Neural progenitor cell (in vitro differentiated cells): ENCODE data around the gene SPECC1L.

Source experiments
- CTCF ChIP-seq: fragments of 200-600 bp; sonication (generic); IDR thresholded peaks from 2 replicates; pipeline ENCODE4 v1.5.1; 2017; ENCODE audit warnings: antibody characterized with exemption, mild to moderate bottlenecking
- EZH2phosphoT487 ChIP-seq: fragments of 200-600 bp; sonication (generic); IDR thresholded peaks from 2 replicates; pipeline ENCODE4 v1.6.1; 2017; ENCODE audit warnings: antibody characterized with exemption

DNA sequence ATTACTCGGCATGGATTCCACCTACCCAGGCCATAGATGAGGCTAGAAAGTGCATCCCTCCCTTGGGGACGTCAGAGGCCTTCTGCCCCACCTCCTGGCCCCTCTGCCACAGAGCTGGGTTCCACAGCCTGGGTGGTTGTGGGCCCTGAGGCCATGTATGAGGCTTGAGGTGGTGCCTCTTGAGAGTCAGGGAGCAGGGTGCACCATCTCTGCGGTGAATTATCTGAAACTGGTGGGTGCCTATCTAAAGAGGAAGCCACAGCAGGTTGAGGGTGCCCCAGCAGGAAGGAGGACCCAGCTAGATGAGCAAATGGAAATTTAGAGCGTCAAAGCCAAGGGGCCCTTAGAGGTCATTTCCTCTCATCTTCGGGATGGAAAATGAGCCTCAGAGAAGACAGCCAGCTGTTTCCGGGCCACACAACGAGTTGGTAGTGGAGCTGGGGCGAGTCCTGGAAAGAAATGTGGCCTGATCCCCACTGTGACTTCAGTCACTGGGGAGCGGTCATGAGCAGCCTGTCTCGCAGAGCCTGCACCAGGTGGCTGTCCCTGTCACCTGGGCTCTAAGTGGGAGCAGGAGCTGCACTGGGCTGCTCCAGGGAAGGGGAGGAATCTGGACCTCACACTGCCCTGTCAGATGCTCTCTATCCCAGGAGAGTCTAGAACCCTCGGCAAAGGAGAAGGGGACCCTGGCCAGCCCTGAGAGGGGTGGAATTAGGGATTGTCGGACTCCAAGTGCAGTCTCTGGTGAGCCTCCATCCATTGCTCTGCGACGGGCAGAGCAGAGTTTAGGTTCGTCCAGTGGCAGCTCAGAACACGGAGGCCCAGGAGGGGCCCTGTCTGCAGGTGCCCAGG, 164.1 kb downstream of the SPECC1L start:
- no peak for TF ChIP-seq CTCF
- TF ChIP-seq EZH2phosphoT487: no peak
